HepG2 (cell line): ENCODE measurements around the gene PCBP2. TPM values are rescaled to one million over a fixed set of nuclear protein-coding genes. Genes with fewer than 3 reads are reported as not detected.

Source experiments
- AHR ChIP-seq: IDR thresholded peaks from 2 replicates; pipeline ENCODE4 v1.6.1; 2018; ENCODE audit warnings: missing genetic modification reagents, missing compliant biosample characterization
- ATF7-NPFF ChIP-seq: sonication (generic); formaldehyde crosslinking; IDR thresholded peaks from 2 replicates; pipeline ENCODE4 v1.8.1; 2023; ENCODE audit warnings: mild to moderate bottlenecking, low read depth, missing genetic modification reagents, moderate library complexity
- CBX1 ChIP-seq: IDR thresholded peaks from one replicate; pipeline ENCODE4 v1.6.1; 2016; ENCODE audit warnings: antibody characterized with exemption, low read depth
- CBX2 ChIP-seq, 2 experiments: fragments of 200-600 bp in 1 of 2; sonication (generic); formaldehyde crosslinking in 1 of 2; IDR thresholded peaks; 2 replicates each; pipeline versions ENCODE4 v1.7.0 to v1.8.1; 2018 to 2022; ENCODE audit warnings: low read depth in 2 of 2, low read length in 1 of 2, mild to moderate bottlenecking in 1 of 2, missing genetic modification reagents in 1 of 2
- CCAR2 ChIP-seq: fragments of 200-400 bp; formaldehyde crosslinking; optimal IDR thresholded peaks from 2 replicates; pipeline ENCODE3; 2018; ENCODE audit warnings: low read depth, mild to moderate bottlenecking, low read length, moderate library complexity
- DNMT3B ChIP-seq: conservative IDR thresholded peaks from 2 replicates; pipeline ENCODE4 v1.6.1; 2016; ENCODE audit warnings: missing biosample characterization, control low read depth
- GATA4 ChIP-seq: sonication (generic); IDR thresholded peaks from 2 replicates; pipeline ENCODE4 v1.6.1; 2016; ENCODE audit warnings: antibody characterized with exemption, low read depth, borderline replicate concordance
- KDM6A ChIP-seq: IDR thresholded peaks from 2 replicates; pipeline ENCODE4 v1.6.1; 2016; ENCODE audit warnings: low read depth
- MAFG ChIP-seq: sonication (generic); formaldehyde crosslinking; IDR thresholded peaks from 2 replicates; pipeline ENCODE4 v1.5.1; 2020; ENCODE audit warnings: mild to moderate bottlenecking, missing genetic modification reagents
- MAFK ChIP-seq, 2 experiments: IDR thresholded peaks in 1 of 2; conservative IDR thresholded peaks in 1 of 2; 2 replicates each; pipeline ENCODE4 v1.6.1; 2011; ENCODE audit warnings: improper control_type of control experiment in 2 of 2, low read length in 2 of 2
- MIER3 ChIP-seq: IDR thresholded peaks from 2 replicates; pipeline ENCODE4 v1.6.1; 2016; ENCODE audit warnings: missing compliant biosample characterization, borderline replicate concordance
- NFATC3 ChIP-seq: sonication (generic); formaldehyde crosslinking; IDR thresholded peaks from 2 replicates; pipeline ENCODE4 v1.5.1; 2020; ENCODE audit warnings: mild to moderate bottlenecking, missing genetic modification reagents
- RFX1 ChIP-seq: fragments of 450-650 bp; IDR thresholded peaks from 2 replicates; pipeline ENCODE4 v1.6.1; 2017
- SMAD3 ChIP-seq: sonication (generic); formaldehyde crosslinking; IDR thresholded peaks from 2 replicates; pipeline ENCODE4 v1.4.0; 2020; ENCODE audit warnings: missing genetic modification reagents
- SRSF4 ChIP-seq: fragments of 200-400 bp; formaldehyde crosslinking; IDR thresholded peaks from one replicate; pipeline ENCODE4 v1.6.1; 2018; ENCODE audit warnings: mild to moderate bottlenecking, low read depth, low read length, moderate library complexity; ENCODE audit not compliant: poor library complexity, severe bottlenecking
- TBX2 ChIP-seq: sonication (generic); formaldehyde crosslinking; IDR thresholded peaks from 2 replicates; pipeline ENCODE4 v1.5.0; 2020; ENCODE audit warnings: missing genetic modification reagents, mild to moderate bottlenecking, borderline replicate concordance
- YY1 ChIP-seq: IDR thresholded peaks from 2 replicates; pipeline ENCODE4 v1.6.1; 2011; ENCODE audit warnings: low read length, low read depth, moderate library complexity, mild to moderate bottlenecking; ENCODE audit not compliant: insufficient read depth, insufficient replicate concordance
- ZEB1 ChIP-seq: IDR thresholded peaks from 2 replicates; pipeline ENCODE4 v1.6.1; 2012; ENCODE audit warnings: mild to moderate bottlenecking, low read depth, inconsistent platforms; ENCODE audit not compliant: insufficient replicate concordance
- ZNF251 ChIP-seq: sonication (generic); formaldehyde crosslinking; IDR thresholded peaks from 2 replicates; pipeline ENCODE4 v1.9.0; 2021; ENCODE audit warnings: mild to moderate bottlenecking, missing genetic modification reagents
- ZNF3 ChIP-seq: IDR thresholded peaks from 2 replicates; pipeline ENCODE4 v1.7.0; 2017; ENCODE audit warnings: inconsistent platforms
- ZNF598 ChIP-seq: sonication (generic); formaldehyde crosslinking; IDR thresholded peaks from 2 replicates; pipeline ENCODE4 v1.5.1; 2020; ENCODE audit warnings: mild to moderate bottlenecking, missing genetic modification reagents, borderline replicate concordance
- ZNF616 ChIP-seq: sonication (generic); formaldehyde crosslinking; IDR thresholded peaks from 2 replicates; pipeline ENCODE4 v1.5.0; 2020; ENCODE audit warnings: low read depth, mild to moderate bottlenecking, missing genetic modification reagents
- ZNF703 ChIP-seq: sonication (generic); formaldehyde crosslinking; IDR thresholded peaks from 2 replicates; pipeline ENCODE4 v1.5.1; 2020; ENCODE audit warnings: missing genetic modification reagents, mild to moderate bottlenecking, moderate library complexity, borderline replicate concordance
- ZNF879 ChIP-seq: sonication (generic); formaldehyde crosslinking; IDR thresholded peaks from 2 replicates; pipeline ENCODE4 v1.8.1; 2023; ENCODE audit warnings: missing genetic modification reagents
- polyA plus RNA-seq, 8 experiments: library from polyadenylated mRNA; depleted of rRNA in 3 of 8; stranded (reverse) in 7 of 8; unstranded in 1 of 8; fragments of >200 nt; fragmentation: Illumina TruSeq in 4 of 8; extraction: Trizol in 4 of 8; gene quantifications; 2 replicates each; pipeline versions ENCODE4 v1.2.1 to v1.2.3, GENCODE V29; 2011 to 2016; ENCODE audit warnings: low read depth in 4 of 8, missing spikeins in 1 of 8, mixed read lengths in 1 of 8; ENCODE audit not compliant: insufficient read depth in 1 of 8
- total RNA-seq, 5 experiments: library from RNA; depleted of rRNA; stranded (reverse); fragments of >200 nt; fragmentation: Illumina TruSeq; extraction: Trizol; gene quantifications; 2 replicates each; pipeline ENCODE4 v1.2.3, GENCODE V29; 2016; ENCODE audit warnings: low read depth in 1 of 5
- TF ChIP-seq, protein P1 (sequence below): sonication (generic); formaldehyde crosslinking; IDR thresholded peaks from 2 replicates; pipeline ENCODE4 v1.4.0; 2020; ENCODE audit warnings: mild to moderate bottlenecking, missing genetic modification reagents
- TF ChIP-seq, protein P2 (sequence below): sonication (generic); formaldehyde crosslinking; IDR thresholded peaks from 2 replicates; pipeline ENCODE4 v1.4.0; 2020; ENCODE audit warnings: missing genetic modification reagents
- TF ChIP-seq, protein P3 (sequence below): sonication (generic); formaldehyde crosslinking; conservative IDR thresholded peaks from 2 replicates; pipeline ENCODE4 v1.4.0; 2020; ENCODE audit warnings: missing genetic modification reagents

PCBP2 gene
- total and polyA plus RNA-seq, 2 of the 13 experiments (the other 11 are each of a cell fraction or from before 2014, with no cell fraction given): 154 to 345 TPM

DNA sequence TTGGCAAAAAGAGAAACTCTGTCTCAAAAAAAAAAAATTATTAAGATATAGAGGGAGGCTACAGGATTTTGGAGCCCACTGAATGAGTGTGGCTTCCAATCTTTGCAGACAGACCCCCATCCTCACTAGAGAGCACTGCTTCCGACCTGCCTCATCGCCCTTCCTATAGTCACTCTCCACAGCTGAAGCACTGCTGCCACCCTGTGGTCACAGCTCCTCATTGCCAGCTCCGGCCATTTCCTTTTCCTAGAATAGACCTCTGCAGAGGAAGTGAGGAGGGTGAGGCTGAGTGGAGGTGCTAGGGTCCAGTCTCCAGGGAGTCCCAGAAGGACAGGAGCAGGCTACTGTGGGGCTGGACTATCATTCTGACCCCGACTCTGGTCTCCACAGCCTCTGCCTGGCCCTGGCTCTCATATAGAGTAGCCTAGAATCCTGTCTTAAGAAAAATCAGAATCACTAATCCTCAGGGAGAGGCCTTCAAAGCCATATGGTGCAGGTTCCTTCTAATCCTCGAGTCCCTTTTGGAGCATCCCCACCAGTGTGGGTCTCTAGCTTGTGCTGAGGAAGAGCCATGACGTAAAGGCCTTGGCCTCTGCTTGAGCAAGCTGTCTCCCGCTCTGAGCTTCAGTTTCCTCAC, 56.8 kb downstream of the PCBP2 start (continued):
- TF ChIP-seq KDM6A (CRISPR knock-in tag) (no peak), TBX2 (CRISPR knock-in tag) (0 out of 2 replicates have a peak, but pooled peaks have one; percentile 19), DNMT3B (no peak), GATA4 (no peak), ZEB1 (no peak), AHR (0 out of 2 replicates have a peak, but pooled peaks have one; percentile 51), CBX1 (no peak), SMAD3 (CRISPR knock-in tag) (peak; percentile 46; the same call in 1 of the 2 replicates), ZNF3 (CRISPR knock-in tag) (no peak), CBX2 (IDR thresholded peaks at IDR 0.05; ENCODE audit: low read depth, low read length) (no peak), CBX2 (CRISPR knock-in tag; IDR thresholded peaks at IDR 0.05; ENCODE audit: low read depth) (no peak), YY1 (peak; percentile 60), ZNF703 (CRISPR knock-in tag) (no peak), ZNF251 (no peak), NFATC3 (no peak), ATF7-NPFF (CRISPR knock-in tag) (no peak), RFX1 (no peak), MIER3 (CRISPR knock-in tag) (no peak), CCAR2 (no peak), ZNF598 (CRISPR knock-in tag) (0 out of 2 replicates have a peak, but pooled peaks have one; percentile 28), SRSF4 (no peak), MAFG (CRISPR knock-in tag) (no peak), MAFK (conservative IDR thresholded peaks at IDR 0.05 in 1 of 2, IDR thresholded peaks at IDR 0.05 in 1 of 2; ENCODE audit: low read length in 2 of 2) (no peak), ZNF879 (CRISPR knock-in tag) (no peak), ZNF616 (CRISPR knock-in tag) (no peak)
- TF ChIP-seq, protein P1, sequence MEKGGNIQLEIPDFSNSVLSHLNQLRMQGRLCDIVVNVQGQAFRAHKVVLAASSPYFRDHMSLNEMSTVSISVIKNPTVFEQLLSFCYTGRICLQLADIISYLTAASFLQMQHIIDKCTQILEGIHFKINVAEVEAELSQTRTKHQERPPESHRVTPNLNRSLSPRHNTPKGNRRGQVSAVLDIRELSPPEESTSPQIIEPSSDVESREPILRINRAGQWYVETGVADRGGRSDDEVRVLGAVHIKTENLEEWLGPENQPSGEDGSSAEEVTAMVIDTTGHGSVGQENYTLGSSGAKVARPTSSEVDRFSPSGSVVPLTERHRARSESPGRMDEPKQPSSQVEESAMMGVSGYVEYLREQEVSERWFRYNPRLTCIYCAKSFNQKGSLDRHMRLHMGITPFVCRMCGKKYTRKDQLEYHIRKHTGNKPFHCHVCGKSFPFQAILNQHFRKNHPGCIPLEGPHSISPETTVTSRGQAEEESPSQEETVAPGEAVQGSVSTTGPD (CRISPR knock-in tag): no peak
- TF ChIP-seq, protein P2, sequence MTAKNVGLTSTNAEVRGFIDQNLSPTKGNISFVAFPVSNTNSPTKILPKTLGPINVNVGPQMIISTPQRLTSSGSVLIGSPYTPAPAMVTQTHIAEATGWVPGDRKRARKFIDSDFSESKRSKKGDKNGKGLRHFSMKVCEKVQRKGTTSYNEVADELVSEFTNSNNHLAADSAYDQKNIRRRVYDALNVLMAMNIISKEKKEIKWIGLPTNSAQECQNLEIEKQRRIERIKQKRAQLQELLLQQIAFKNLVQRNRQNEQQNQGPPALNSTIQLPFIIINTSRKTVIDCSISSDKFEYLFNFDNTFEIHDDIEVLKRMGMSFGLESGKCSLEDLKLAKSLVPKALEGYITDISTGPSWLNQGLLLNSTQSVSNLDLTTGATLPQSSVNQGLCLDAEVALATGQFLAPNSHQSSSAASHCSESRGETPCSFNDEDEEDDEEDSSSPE (CRISPR knock-in tag): no peak
- TF ChIP-seq, protein P3, sequence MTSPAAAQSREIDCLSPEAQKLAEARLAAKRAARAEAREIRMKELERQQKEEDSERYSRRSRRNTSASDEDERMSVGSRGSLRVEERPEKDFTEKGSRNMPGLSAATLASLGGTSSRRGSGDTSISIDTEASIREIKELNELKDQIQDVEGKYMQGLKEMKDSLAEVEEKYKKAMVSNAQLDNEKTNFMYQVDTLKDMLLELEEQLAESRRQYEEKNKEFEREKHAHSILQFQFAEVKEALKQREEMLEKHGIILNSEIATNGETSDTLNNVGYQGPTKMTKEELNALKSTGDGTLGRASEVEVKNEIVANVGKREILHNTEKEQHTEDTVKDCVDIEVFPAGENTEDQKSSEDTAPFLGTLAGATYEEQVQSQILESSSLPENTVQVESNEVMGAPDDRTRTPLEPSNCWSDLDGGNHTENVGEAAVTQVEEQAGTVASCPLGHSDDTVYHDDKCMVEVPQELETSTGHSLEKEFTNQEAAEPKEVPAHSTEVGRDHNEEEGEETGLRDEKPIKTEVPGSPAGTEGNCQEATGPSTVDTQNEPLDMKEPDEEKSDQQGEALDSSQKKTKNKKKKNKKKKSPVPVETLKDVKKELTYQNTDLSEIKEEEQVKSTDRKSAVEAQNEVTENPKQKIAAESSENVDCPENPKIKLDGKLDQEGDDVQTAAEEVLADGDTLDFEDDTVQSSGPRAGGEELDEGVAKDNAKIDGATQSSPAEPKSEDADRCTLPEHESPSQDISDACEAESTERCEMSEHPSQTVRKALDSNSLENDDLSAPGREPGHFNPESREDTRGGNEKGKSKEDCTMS (CRISPR knock-in tag): no peak
